GM19240 (cell line): ENCODE data around the gene NT5DC1.

Source experiments
- DNase-seq: peaks from one replicate; pipeline ENCODE4 v3.0.0; 2011; ENCODE audit warnings: low spot score; ENCODE audit not compliant: insufficient read length

Gene NT5DC1

DNA sequence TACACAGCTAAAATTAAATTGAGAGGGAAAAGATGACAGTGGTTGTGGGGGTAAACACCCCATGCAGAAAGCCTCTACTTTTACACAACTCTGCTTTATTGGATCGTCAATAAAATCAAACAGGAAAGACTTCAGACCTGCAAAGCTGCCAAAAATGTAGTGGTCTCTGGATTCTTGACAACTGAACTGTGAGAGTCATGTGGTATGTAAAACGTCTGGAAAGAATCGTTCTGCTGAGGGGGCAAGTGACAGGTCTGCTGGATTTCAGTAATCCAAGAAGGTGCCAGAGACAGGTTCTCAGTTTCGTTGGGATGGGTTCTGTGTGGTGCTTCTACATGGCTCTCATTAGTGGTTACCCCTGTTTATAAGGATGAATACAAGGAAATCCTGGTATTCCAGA lies 89.9 kb downstream of the NT5DC1 start:
- no peak for DNase-seq

DNA sequence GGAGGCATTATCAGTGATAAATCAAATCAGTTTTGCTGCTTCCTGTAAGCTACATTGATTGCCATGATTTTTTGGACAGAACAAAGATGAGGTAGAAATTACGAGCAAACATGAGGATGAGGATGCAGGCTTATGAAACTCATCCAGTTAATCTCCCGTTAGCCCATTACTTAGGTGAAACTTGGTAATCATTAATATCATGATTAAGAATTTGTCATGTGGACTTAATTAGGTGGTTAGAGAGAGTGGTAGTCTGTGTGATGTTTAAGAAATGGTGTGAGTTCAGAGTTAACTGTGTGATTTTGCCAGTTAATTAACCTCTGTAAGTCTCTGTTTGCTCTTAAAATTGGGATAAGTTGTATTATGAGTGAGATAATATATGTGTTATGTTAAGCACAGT lies 91.2 kb downstream of the NT5DC1 start:
- no peak for DNase-seq

- DNase-seq = no peak
Observed at GRCh38 chr6:116192786-116193185, 92.1 kb downstream of the NT5DC1 start.

DNA sequence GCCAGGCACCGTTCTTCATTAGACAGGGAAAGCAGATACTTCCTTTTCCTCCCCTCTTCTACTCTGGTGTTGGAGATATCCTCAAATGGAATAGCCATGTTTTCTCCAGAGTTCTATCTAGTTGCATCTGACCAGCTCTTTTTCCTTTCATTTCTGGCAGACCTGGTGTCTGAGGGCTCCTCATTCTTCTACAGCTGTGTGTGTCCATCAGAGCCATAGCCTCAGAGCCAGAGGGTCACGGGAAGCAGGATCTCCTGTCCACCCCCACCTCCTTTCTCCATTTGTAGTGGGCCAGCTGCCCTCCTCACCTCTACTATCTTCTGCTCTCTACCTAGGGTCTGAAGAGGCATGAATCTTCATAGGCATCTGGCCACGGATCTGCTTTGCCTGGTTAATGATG lies 96.2 kb downstream of the NT5DC1 start:
- no peak for DNase-seq

DNA sequence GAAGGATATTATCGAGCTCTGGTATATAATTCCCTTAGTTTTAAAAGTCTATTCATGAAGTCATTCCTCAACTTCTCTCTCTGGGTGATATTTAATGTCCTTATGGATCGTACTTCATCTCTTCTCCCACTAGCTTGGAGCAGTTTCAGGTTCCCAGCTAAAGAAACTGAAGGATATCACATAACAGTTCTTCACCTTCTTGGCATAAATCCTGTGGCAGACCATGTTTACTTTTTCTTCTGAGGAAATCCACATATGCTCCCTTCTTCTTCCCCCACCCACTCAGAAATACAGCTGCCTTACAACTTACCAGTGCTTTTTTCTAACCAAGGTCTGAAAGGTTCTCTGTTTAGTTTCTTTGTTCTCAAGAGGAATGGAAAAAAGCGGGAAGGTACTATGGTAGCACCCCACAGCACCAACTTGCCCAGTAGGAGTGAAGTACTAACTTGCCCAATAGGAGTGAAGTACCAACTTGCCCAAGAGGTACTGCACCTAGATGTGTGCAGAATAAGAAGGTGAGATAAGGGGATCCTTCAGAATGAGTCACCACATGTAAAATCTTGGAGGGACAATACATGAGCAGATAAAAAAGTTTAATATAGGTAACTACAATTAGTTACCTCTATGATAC lies 100.1 kb downstream of the NT5DC1 start:
- no peak for DNase-seq

DNA sequence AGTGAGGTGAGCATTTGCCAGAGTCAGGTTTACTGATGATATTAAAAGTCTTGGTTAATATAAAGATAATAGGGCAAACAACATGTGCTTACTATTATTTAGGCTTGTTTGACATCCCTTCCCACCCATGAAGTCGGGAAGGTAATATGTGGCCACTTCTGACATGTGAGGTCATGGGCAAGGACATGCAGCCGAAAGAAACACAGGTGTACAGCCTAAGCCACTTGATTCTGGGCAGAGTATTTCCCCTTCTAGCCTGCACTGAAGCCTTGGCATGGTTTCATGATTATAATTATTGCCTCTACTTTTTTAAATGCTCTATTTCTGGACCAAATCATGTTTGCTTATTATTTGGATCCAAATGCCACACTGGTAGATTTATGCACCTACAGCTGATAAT lies 100.9 kb downstream of the NT5DC1 start:
- no peak for DNase-seq

- DNase-seq = no peak
Observed at GRCh38 chr6:116205281-116205680, 104.6 kb downstream of the NT5DC1 start.

- no peak for DNase-seq
Observed at GRCh38 chr6:116206231-116206903, 105.7 kb downstream of the NT5DC1 start.

DNA sequence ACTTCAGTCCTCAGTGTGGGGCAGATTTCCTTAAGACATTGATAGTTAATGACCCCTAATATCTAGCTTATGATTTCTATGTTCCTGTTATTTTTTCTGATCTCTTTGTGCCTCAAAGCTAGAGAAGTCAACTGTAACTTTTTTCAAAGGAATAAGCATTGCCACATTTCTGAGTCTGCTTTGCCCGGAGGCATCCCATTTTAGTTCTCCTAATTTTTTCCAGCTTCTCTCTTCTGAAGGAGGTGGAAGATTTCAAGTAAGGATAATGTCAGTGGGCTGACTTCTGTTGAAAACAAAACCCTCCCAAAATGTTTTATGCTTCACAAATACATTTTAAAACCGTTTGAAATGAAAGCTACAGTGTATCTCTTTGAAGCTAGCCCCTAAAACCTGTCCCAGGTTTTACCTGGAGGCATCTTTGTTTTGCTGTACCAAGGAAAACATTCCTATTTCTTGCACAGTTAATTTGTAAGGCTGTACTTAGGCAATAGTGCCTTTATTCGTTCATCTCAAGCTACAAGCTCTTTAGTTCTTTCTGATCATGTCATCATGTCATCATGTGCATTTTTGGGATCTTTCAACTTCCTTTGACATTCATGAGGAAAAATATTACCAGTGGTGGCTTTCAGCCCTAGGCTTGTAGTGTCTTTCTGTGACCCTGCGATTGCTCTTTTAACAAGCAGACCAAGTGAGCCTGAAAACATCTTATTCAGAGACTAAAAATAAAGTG lies 107.6 kb downstream of the NT5DC1 start:
- no peak for DNase-seq

DNA sequence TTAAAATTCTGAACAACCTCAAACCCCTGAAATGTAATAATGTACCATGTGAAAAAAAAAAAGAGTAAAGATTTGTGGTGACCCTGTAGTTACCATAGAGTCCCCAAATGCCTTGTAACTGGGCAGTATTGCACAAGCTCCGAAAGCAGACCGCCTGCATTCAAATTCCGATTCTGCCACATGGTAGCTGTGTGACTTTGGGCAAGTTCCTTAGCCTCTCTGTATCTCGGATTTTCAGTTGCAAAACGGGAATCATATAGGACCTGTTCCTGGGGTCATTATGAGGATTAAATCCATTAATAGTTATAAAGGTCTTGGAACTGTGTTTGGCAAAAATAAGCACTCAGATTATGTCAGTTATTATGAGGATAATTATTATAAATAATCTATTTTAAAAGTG lies 109.7 kb downstream of the NT5DC1 start:
- no peak for DNase-seq

- DNase-seq = no peak
Observed at GRCh38 chr6:116210750-116211425, 110.2 kb downstream of the NT5DC1 start.

- DNase-seq = no peak
Observed at GRCh38 chr6:116214681-116215080, 114.0 kb downstream of the NT5DC1 start.

DNA sequence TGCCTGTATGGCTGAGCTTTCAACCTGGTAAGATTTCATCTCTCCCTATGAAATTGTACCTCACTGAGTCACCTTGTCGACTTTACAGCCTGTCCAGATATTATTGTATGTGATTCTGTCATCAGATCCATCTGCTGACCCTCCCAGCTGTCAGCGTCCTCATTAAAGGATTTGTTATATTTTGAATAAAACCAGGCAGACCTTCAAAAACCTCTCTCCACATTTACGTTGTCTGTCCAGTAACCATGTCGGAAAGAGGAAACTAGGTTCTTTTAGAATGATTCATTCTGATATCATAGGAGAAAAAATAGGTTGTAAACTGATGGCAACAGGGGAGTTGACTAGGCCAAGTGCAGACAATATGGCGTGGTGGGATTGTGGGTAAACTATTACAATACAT lies 114.8 kb downstream of the NT5DC1 start:
- DNase-seq = no peak

- no peak for DNase-seq
Observed at GRCh38 chr6:116217069-116217468, 116.4 kb downstream of the NT5DC1 start.

- DNase-seq = no peak
Observed at GRCh38 chr6:116218172-116218633, 117.5 kb downstream of the NT5DC1 start.

DNA sequence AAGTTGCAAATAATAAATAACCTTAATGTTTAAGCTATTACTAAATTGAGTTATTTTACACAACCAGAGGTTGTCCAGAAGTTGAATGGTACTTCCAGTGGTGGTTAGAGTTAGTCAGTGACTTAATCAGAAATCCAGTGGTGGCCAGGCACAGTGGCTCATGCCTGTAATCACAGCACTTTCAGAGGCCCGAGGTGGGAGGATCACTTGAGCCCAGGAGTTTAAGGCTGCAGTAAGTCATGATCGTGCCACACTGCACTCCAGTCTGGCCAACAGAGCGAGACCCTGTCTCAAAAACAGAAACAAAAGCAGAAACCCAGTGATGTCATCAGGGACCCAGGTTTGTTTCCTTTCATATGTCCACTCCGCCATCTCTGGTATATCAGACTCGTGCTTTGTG lies 118.2 kb downstream of the NT5DC1 start:
- no peak for DNase-seq

GRCh38 chr6:116221067-116221466 lies 120.4 kb downstream of the NT5DC1 start:
- no peak for DNase-seq

DNA sequence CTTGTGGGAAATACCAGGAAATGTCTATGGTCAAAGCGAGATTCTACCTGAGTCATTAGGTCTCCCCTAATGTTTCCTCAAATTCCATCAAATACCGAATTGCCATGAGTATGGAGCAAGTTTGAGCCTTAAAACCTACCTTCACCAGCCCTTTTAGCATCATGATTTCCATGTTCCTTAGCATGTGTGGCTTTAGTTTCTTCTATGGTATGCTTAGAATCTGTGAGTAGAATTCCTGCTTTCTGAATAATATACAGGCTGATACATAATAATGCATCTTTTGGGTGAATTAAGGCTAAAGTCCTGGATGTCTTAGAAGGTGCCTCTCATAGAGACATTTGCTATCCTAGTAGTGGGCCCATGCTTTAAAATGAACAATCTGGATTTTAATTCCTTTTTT lies 121.3 kb downstream of the NT5DC1 start:
- no peak for DNase-seq

DNA sequence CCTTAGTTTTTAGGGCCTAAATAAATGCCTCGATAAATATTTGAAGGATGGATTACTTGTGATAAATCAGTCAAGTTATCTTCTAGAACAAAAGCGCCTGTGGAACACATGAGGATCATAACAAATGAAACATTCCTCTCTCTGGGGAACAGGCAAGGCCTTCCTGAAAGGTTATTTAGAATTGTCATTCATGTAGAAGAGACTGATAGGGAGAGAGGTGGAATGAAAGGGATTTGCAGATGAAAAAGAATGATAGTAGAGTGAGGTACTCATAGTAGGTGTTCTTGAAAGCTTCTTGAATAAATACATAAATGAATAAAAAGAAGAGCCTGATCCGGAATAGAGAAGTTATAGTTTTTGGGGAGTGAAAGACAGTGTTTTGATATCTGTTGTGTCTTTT lies 122.7 kb downstream of the NT5DC1 start:
- no peak for DNase-seq

GRCh38 chr6:116229287-116229913 lies 128.7 kb downstream of the NT5DC1 start:
- DNase-seq = no peak

DNA sequence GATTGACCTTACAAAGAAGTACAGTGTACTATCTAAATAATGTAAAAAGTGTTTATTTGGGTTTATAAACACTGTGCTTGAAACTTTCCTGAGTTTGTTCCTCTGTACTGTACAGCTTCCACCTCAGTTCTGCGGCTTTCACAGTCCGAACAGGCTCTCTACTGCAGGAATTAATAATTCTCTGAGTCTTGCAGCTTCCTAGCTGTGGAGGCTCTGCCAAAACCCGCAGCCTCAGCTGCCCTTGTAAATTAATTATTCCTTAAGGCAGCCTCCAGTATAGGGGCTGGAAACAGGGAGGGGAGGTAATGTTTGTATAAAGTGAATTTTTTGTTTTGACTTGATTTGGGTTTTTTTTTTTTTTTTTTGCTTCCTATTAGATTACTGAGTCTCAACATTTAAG lies 134.0 kb downstream of the NT5DC1 start:
- DNase-seq = no peak

DNA sequence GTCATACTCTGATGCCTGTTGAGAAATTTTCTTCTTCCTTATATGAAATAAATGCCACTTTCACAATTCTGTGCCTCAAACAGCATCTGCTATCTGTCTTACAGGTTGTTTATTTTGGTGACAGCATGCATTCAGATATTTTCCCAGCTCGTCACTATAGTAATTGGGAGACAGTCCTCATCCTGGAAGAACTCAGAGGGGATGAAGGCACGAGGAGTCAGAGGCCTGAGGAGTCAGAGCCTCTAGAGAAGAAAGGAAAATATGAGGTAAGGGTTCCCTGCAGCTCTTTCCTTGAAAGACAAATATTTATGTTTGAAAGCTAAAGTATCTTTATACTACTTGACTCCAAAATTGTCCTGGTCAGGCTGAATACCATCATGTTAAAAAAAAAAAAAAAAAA lies 137.4 kb downstream of the NT5DC1 start:
- DNase-seq = no peak
